ENCODE data around the gene COPRS.

The COPRS gene

DNA sequence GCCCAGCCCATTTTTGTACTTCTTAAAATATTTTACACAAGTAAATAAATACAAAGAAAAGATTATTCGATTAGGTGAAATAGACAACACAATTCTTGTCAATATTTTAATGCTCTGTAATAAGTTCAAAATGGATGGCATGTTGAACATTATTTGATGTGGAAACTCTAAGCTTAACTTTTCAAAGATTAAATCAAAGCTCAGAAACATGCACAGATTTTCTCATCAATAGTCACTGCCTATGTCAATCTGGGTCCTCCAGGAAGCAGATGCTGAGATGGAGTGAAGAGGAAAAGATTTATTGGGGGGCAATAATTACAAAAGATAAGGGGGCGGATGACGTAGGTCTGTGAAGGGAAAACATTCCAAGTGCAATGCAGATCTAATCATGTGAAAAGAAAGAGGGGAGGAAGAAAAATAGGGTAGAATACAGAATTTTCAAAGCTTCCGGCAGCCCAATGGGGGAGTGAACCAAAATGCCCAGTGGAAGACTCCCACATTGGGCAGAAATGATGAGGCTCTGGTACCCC, 50.5 kb downstream of the COPRS start:
- DNase-seq (ENCODE audit: low read depth, low spot score), result no peak

GRCh38 chr17:31807846-31808245, 51.2 kb downstream of the COPRS start:
- no peak for DNase-seq (ENCODE audit: low read depth, low spot score)

GRCh38 chr17:31806921-31807320, 52.1 kb downstream of the COPRS start:
- no peak for DNase-seq (ENCODE audit: low read depth, low spot score)

DNA sequence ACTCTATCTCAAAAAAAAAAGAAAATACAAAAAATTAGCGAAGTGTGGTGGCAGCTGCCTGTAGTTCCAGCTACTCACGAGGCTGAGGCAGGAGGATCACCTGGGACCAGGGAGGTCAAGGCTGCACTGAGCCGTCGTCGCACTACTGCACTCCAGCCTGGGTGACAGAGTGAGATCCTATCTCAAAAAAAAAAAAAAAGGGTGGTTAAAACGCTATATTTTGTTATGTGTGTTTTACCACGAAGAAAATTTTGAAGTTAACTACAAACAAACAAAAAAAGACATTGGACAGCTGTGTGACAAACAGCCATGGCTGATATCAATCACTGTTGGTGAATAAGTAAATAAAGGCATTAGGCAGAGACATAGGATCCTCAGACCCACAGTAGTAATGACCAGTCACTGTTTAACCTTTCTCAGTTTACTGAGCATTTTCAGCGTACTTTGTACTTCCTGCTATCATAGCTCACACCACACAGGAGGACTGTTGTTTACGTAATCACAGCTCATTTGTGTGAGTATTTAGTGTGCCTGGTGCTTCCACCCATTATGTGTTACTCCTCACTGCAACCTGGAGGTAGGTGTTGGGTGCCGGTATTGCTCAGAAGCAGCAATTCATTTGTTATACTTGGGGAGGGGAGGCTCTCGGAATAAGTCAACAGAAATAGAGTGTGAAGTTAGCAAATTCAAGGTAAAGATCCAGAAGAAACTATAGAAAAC, 55.4 kb downstream of the COPRS start:
- DNase-seq (ENCODE audit: low read depth, low spot score), result no peak

DNA sequence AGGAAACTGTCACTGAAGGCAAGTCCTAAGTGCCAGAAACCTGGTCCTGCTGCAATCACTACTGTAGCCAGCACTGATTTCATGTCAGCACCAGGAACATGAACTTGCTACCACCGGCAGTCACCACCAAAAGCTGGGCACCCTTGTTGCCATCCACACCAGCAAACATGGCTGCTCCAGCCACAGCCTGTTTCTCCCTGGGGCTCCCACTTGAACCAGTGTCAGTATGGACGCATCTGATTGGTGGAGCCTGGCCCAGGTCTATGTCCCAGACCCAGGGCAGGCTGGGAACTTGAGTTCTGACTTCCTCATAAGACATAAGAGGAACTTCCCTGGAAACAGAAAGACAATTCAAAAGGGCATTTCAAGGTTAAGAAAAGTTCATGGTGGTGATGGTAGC, 56.5 kb downstream of the COPRS start:
- DNase-seq (ENCODE audit: low read depth, low spot score), result no peak

Data from smooth muscle cell of the brain vasculature (primary cell).